DND-41 (cell line): Measurements from ENCODE around the gene TCHH.

ENCODE experiments used
- ATAC-seq: fragments of 200-7000 bp; cut with Tn5 transposase; 3 replicates; pipeline ENCODE4 v1.9.1; 2021; ENCODE audit warnings: low read depth; ENCODE audit not compliant: insufficient read depth
- DNase-seq: peaks from one replicate; pipeline ENCODE4 v3.0.0-alpha.2; 2020
- H2AFZ ChIP-seq: 2 replicates; pipeline ENCODE4 v1.6.0; 2012; ENCODE audit warnings: low read depth, low read length
- H3K27ac ChIP-seq: 2 replicates; pipeline ENCODE4 v1.5.1; 2012; ENCODE audit warnings: low read length, inconsistent platforms
- H3K27me3 ChIP-seq: fragments of 200-600 bp; sonication (generic); 2 replicates; pipeline ENCODE4 v1.6.0; 2012; ENCODE audit warnings: low read length, mild to moderate bottlenecking, inconsistent platforms; ENCODE audit not compliant: insufficient read depth, poor library complexity
- H3K36me3 ChIP-seq: 2 replicates; pipeline ENCODE4 v1.5.1; 2012; ENCODE audit warnings: low read length, inconsistent platforms; ENCODE audit not compliant: insufficient read depth
- H3K4me1 ChIP-seq: 2 replicates; pipeline ENCODE4 v1.5.1; 2012; ENCODE audit warnings: mild to moderate bottlenecking, low read length; ENCODE audit not compliant: insufficient read depth
- H3K4me2 ChIP-seq: 2 replicates; pipeline ENCODE4 v1.6.0; 2012; ENCODE audit warnings: mild to moderate bottlenecking, moderate library complexity, low read length, inconsistent platforms; ENCODE audit not compliant: insufficient read depth
- H3K4me3 ChIP-seq, 2 experiments: fragments of 200-600 bp in 1 of 2; shearing (Covaris generic) in 1 of 2; 2 replicates each; pipeline ENCODE4 v1.5.1; 2012 to 2016; ENCODE audit warnings: inconsistent platforms in 2 of 2, low read length in 2 of 2, mild to moderate bottlenecking in 2 of 2, low read depth in 1 of 2, moderate library complexity in 1 of 2
- H3K79me2 ChIP-seq: 2 replicates; pipeline ENCODE4 v1.6.0; 2012; ENCODE audit warnings: low read length, inconsistent platforms; ENCODE audit not compliant: insufficient read depth
- H3K9ac ChIP-seq: 2 replicates; pipeline ENCODE4 v1.6.0; 2012; ENCODE audit warnings: low read depth, mild to moderate bottlenecking, inconsistent platforms, low read length, moderate library complexity
- H3K9me3 ChIP-seq: 2 replicates; pipeline ENCODE4 v1.5.1; 2012; ENCODE audit warnings: low read length, moderate library complexity, mild to moderate bottlenecking, inconsistent platforms; ENCODE audit not compliant: insufficient read depth, severe bottlenecking
- H4K20me1 ChIP-seq: 2 replicates; pipeline ENCODE4 v1.6.0; 2012; ENCODE audit warnings: low read length; ENCODE audit not compliant: insufficient read depth
- EZH2 ChIP-seq: IDR thresholded peaks from 3 replicates; pipeline ENCODE4 v1.6.1; 2012; ENCODE audit warnings: borderline replicate concordance, low read depth, mild to moderate bottlenecking, moderate library complexity, low read length, inconsistent platforms; ENCODE audit not compliant: severe bottlenecking
- TF ChIP-seq, protein P1 (sequence below): IDR thresholded peaks from 2 replicates; pipeline ENCODE4 v1.5.1; 2012; ENCODE audit warnings: borderline replicate concordance, low read length, moderate library complexity, mild to moderate bottlenecking; ENCODE audit not compliant: poor library complexity, severe bottlenecking; ENCODE audit errors: extremely low read depth

The TCHH gene, protein sequence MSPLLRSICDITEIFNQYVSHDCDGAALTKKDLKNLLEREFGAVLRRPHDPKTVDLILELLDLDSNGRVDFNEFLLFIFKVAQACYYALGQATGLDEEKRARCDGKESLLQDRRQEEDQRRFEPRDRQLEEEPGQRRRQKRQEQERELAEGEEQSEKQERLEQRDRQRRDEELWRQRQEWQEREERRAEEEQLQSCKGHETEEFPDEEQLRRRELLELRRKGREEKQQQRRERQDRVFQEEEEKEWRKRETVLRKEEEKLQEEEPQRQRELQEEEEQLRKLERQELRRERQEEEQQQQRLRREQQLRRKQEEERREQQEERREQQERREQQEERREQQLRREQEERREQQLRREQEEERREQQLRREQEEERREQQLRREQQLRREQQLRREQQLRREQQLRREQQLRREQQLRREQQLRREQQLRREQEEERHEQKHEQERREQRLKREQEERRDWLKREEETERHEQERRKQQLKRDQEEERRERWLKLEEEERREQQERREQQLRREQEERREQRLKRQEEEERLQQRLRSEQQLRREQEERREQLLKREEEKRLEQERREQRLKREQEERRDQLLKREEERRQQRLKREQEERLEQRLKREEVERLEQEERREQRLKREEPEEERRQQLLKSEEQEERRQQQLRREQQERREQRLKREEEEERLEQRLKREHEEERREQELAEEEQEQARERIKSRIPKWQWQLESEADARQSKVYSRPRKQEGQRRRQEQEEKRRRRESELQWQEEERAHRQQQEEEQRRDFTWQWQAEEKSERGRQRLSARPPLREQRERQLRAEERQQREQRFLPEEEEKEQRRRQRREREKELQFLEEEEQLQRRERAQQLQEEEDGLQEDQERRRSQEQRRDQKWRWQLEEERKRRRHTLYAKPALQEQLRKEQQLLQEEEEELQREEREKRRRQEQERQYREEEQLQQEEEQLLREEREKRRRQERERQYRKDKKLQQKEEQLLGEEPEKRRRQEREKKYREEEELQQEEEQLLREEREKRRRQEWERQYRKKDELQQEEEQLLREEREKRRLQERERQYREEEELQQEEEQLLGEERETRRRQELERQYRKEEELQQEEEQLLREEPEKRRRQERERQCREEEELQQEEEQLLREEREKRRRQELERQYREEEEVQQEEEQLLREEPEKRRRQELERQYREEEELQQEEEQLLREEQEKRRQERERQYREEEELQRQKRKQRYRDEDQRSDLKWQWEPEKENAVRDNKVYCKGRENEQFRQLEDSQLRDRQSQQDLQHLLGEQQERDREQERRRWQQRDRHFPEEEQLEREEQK (N-terminal part only)

DNA sequence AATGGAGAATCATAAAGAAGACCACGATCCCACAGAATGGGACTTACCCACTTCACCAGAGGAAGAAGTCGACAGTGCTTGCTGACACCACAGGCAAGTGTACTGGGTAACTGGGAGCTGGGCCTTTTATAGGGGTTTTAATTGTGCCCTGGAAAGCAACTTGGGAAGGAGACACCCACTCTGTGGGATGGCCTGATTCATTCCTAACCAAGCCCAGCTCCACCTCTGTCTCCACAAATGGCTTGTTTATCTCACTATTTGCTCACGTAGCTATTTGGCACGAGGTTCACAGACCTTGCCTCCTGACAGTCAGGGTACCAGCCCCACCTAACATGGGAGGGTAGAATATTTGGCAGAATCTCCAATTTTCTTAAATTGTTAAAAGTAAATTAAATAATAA lies at the start of gene TCHH:
Gene TCHH (minus strand): TSS at position 101 of the 400 bp plus-strand sequence. CDS start 1,364 bp downstream, outside the sequence.
- TF ChIP-seq, protein P1, sequence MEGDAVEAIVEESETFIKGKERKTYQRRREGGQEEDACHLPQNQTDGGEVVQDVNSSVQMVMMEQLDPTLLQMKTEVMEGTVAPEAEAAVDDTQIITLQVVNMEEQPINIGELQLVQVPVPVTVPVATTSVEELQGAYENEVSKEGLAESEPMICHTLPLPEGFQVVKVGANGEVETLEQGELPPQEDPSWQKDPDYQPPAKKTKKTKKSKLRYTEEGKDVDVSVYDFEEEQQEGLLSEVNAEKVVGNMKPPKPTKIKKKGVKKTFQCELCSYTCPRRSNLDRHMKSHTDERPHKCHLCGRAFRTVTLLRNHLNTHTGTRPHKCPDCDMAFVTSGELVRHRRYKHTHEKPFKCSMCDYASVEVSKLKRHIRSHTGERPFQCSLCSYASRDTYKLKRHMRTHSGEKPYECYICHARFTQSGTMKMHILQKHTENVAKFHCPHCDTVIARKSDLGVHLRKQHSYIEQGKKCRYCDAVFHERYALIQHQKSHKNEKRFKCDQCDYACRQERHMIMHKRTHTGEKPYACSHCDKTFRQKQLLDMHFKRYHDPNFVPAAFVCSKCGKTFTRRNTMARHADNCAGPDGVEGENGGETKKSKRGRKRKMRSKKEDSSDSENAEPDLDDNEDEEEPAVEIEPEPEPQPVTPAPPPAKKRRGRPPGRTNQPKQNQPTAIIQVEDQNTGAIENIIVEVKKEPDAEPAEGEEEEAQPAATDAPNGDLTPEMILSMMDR = no peak
- TF ChIP-seq EZH2 = no peak
- H3K4me1 ChIP-seq = no peaks in the 10 kb centered on the region
- no peak within 1 kb of the TSS for H3K9ac ChIP-seq
- no peak for ATAC-seq
- no peaks in the 10 kb centered on the region for H3K79me2 ChIP-seq
- no peak within 1 kb of the TSS for H3K4me2 ChIP-seq
- no peak within 1 kb of the TSS for H3K27ac ChIP-seq
- H3K36me3 ChIP-seq = no peaks in the 10 kb centered on the region
- no peak within 1 kb of the TSS for H2AFZ ChIP-seq
- DNase-seq = no peak
- no peak within 1 kb of the TSS for H3K4me3 ChIP-seq
- H3K9me3 ChIP-seq = peaks cover 13% of the 10 kb centered on the region
- no peaks in the 10 kb centered on the region for H4K20me1 ChIP-seq
- peaks cover 9% of the 10 kb centered on the region for H3K27me3 ChIP-seq

DNA sequence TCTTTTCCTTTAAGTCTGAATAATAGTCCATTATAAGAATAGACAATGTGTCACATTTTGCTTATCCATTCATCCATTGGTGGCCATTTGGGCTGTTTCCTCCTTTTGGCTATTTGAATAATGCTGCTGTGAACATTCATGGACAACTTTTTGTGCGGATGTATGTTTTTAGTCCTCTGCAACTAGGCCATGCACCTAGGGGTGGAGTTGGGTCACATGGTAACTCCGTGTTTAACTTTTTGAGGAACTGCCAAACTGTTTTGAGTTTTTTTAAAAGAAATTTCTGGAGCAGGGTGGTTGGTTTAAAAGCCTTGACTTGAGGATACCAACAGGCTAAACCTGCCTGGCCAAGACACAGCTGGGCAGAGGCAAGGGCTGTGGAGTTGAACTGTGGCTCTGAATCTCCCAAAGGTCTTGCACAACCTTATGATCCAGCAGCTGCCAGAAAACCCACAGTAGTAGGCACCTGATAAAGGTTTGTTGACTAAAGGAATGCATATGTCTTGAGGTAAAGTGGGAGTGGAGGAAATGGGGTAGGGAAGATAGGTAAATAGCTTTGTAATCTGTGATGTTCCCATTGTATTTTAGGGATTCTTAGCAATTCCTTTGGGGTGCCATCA lies 49.4 kb upstream of the TCHH start:
- Histone ChIP-seq H3K4me3 (no peak overlapping the region), H4K20me1 (no peaks in the 10 kb centered on the region), H3K27me3 (no peaks in the 10 kb centered on the region), H2AFZ (no peak overlapping the region), H3K27ac (no peak overlapping the region), H3K9me3 (no peaks in the 10 kb centered on the region), H3K4me2 (no peak overlapping the region), H3K9ac (no peak overlapping the region), H3K36me3 (no peaks in the 10 kb centered on the region), H3K4me1 (peaks cover 7% of the 10 kb centered on the region; the same call in 1 of the 2 replicates), H3K79me2 (no peaks in the 10 kb centered on the region)
- DNase-seq (no peak), ATAC-seq (no peak)
- TF ChIP-seq, protein P1 = no peak
- TF ChIP-seq EZH2 = no peak

DNA sequence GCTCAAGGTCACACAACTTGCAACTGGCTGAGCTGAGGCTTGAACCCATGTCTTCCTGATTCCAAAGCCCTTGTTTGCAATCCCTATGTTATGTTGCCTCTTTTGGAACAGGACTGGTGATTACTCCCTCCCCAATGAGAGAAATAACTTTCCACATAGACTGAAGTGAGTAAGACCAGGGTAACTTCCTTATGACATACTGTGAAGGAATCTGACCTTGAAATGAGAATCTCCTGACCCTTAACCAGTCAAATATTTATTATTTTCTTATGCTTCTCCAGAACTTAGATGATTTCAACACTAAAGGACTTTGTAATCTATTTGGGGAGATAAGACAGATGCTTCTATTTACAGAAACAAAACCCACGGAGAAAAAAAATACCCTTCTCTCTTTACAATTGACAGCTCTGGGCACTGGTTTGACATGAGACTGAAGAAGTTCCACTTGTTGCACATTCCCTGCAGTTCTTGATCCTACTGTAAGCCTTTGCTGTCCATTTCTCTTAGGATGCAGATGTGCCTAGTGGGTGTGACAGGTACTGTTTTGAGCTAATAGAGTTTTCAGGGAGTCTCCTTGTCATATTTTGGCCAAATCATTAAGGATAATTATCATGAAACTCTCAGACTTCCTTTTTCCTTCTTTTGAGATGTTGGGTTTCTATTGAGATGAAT lies 47.7 kb upstream of the TCHH start:
- no peaks in the 10 kb centered on the region for H3K36me3 ChIP-seq
- H3K4me1 ChIP-seq = peaks cover 7% of the 10 kb centered on the region; the same call in 1 of the 2 replicates
- no peak overlapping the region for H2AFZ ChIP-seq
- H4K20me1 ChIP-seq = no peaks in the 10 kb centered on the region
- TF ChIP-seq, protein P1 = no peak
- no peak for TF ChIP-seq EZH2
- no peak for DNase-seq
- H3K79me2 ChIP-seq = no peaks in the 10 kb centered on the region
- no peak overlapping the region for H3K9ac ChIP-seq
- no peak overlapping the region for H3K27ac ChIP-seq
- H3K4me3 ChIP-seq = no peak overlapping the region
- ATAC-seq = no peak
- no peaks in the 10 kb centered on the region for H3K9me3 ChIP-seq
- H3K27me3 ChIP-seq = peaks cover 3% of the 10 kb centered on the region
- no peak overlapping the region for H3K4me2 ChIP-seq
